ENCODE data around the gene NMT1.

DNA sequence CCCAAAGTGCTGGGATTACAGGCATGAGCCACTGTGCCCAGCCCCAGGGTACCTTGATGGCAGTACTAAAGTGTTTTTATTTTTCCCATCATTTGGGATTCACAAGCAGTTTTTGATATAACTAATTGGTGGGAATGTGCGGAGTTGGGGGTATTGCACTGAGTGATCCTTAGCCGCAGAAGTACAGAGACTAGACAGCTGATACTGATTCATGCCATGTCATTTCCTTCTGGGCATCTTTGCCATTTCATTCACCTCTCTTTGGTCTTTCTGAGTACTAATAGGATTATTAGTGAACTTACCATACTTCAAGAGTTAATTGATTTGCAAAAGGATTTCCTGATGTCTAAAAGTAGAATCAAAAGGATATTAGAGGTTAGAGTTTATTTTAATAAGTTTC, 9.7 kb downstream of the NMT1 start:
- TF ChIP-seq, protein P1, sequence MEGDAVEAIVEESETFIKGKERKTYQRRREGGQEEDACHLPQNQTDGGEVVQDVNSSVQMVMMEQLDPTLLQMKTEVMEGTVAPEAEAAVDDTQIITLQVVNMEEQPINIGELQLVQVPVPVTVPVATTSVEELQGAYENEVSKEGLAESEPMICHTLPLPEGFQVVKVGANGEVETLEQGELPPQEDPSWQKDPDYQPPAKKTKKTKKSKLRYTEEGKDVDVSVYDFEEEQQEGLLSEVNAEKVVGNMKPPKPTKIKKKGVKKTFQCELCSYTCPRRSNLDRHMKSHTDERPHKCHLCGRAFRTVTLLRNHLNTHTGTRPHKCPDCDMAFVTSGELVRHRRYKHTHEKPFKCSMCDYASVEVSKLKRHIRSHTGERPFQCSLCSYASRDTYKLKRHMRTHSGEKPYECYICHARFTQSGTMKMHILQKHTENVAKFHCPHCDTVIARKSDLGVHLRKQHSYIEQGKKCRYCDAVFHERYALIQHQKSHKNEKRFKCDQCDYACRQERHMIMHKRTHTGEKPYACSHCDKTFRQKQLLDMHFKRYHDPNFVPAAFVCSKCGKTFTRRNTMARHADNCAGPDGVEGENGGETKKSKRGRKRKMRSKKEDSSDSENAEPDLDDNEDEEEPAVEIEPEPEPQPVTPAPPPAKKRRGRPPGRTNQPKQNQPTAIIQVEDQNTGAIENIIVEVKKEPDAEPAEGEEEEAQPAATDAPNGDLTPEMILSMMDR (IDR thresholded peaks at IDR 0.05; ENCODE audit: poor library complexity) = no peak
- no peak for TF ChIP-seq EZH2 (IDR thresholded peaks at IDR 0.05; ENCODE audit: borderline replicate concordance)
- no peak for TF ChIP-seq EZH2phosphoT487 (IDR thresholded peaks at IDR 0.05; ENCODE audit: low read depth, severe bottlenecking, unreplicated experiment)
